GM23338 (cell line): ENCODE measurements around the gene RAD52. TPM values are rescaled to one million over a fixed set of nuclear protein-coding genes. Genes with fewer than 3 reads are reported as not detected.

Experiments used
- ATAC-seq: fragments of 200-7000 bp; cut with Tn5 transposase; 3 replicates; pipeline ENCODE4 v1.9.1; 2020
- DNase-seq: peaks from one replicate; pipeline ENCODE4 v3.0.0-alpha.2; 2015; ENCODE audit warnings: low spot score
- H2AFZ ChIP-seq: fragments of 200-600 bp; sonication (generic); 2 replicates; pipeline ENCODE4 v1.8.0; 2016; ENCODE audit warnings: antibody characterized with exemption, mild to moderate bottlenecking, moderate library complexity
- H3F3A ChIP-seq: fragments of 200-600 bp; sonication (generic); replicated peaks from 2 replicates; pipeline ENCODE4 v1.8.0; 2017; ENCODE audit warnings: antibody characterized with exemption, mixed run types, low read depth
- H3K27ac ChIP-seq: fragments of 200-600 bp; sonication (generic); 2 replicates; pipeline ENCODE4 v1.6.1; 2016; ENCODE audit warnings: low read depth
- H3K27me3 ChIP-seq: fragments of 200-600 bp; sonication (generic); 2 replicates; pipeline ENCODE4 v1.8.0; 2016; ENCODE audit warnings: mild to moderate bottlenecking, mixed run types, moderate library complexity; ENCODE audit not compliant: insufficient read depth
- H3K36me3 ChIP-seq: fragments of 200-600 bp; sonication (generic); 2 replicates; pipeline ENCODE4 v1.8.0; 2016; ENCODE audit warnings: mild to moderate bottlenecking; ENCODE audit not compliant: insufficient read depth
- H3K4me1 ChIP-seq: fragments of 200-600 bp; sonication (generic); 2 replicates; pipeline ENCODE4 v1.8.0; 2016; ENCODE audit warnings: mild to moderate bottlenecking, moderate library complexity; ENCODE audit not compliant: insufficient read depth
- H3K4me2 ChIP-seq: fragments of 200-600 bp; sonication (generic); 2 replicates; pipeline ENCODE4 v1.7.1; 2017; ENCODE audit warnings: mixed run types
- H3K4me3 ChIP-seq: fragments of 200-600 bp; sonication (generic); 2 replicates; pipeline ENCODE4 v1.6.1; 2016; ENCODE audit warnings: mixed run types
- H3K79me2 ChIP-seq: fragments of 200-600 bp; sonication (generic); replicated peaks from 2 replicates; pipeline ENCODE4 v1.8.0; 2017; ENCODE audit warnings: mild to moderate bottlenecking; ENCODE audit not compliant: insufficient read depth
- H3K9me2 ChIP-seq: fragments of 200-600 bp; sonication (generic); 2 replicates; pipeline ENCODE4 v1.8.0; 2017; ENCODE audit not compliant: insufficient read depth
- H4K20me1 ChIP-seq: fragments of 200-600 bp; sonication (generic); replicated peaks from 2 replicates; pipeline ENCODE4 v1.8.0; 2017; ENCODE audit warnings: mild to moderate bottlenecking; ENCODE audit not compliant: insufficient read depth
- H3K27ac Mint-ChIP-seq: 2 replicates; pipeline ENCODE4 v1.8.0; 2020; ENCODE audit warnings: inconsistent platforms, mild to moderate bottlenecking, moderate library complexity, mixed read lengths
- H3K27me3 Mint-ChIP-seq: 3 replicates; pipeline ENCODE4 v1.8.0; 2022; ENCODE audit warnings: low read depth, mild to moderate bottlenecking, moderate library complexity, mixed read lengths, inconsistent platforms; ENCODE audit not compliant: insufficient read depth, poor library complexity
- H3K36me3 Mint-ChIP-seq: 3 replicates; pipeline ENCODE4 v1.8.0; 2021; ENCODE audit warnings: low read depth, mild to moderate bottlenecking, inconsistent platforms, moderate library complexity, mixed read lengths
- H3K4me1 Mint-ChIP-seq: 3 replicates; pipeline ENCODE4 v1.8.0; 2020; ENCODE audit warnings: mild to moderate bottlenecking, inconsistent platforms, mixed read lengths
- H3K4me3 Mint-ChIP-seq: 3 replicates; pipeline ENCODE4 v1.8.0; 2021; ENCODE audit warnings: moderate library complexity, mild to moderate bottlenecking, inconsistent platforms, mixed read lengths
- H3K9me3 Mint-ChIP-seq: 3 replicates; pipeline ENCODE4 v1.8.0; 2020; ENCODE audit warnings: moderate library complexity, mild to moderate bottlenecking, inconsistent platforms, mixed read lengths
- CREB1 ChIP-seq: fragments of 250-450 bp; sonication (Bioruptor Pico); IDR thresholded peaks from 2 replicates; pipeline ENCODE4 v1.5.0; 2020; ENCODE audit warnings: low read depth, mild to moderate bottlenecking, moderate library complexity
- EZH2 ChIP-seq: fragments of 200-600 bp; sonication (generic); IDR thresholded peaks from one replicate; pipeline ENCODE4 v1.8.0; 2017; ENCODE audit warnings: antibody characterized with exemption, mild to moderate bottlenecking, low read depth; ENCODE audit not compliant: unreplicated experiment
- EZH2phosphoT487 ChIP-seq: fragments of 200-600 bp; sonication (generic); IDR thresholded peaks from one replicate; pipeline ENCODE4 v1.8.1; 2018; ENCODE audit warnings: antibody characterized with exemption; ENCODE audit not compliant: unreplicated experiment
- JUNB ChIP-seq: IDR thresholded peaks from one replicate; pipeline ENCODE4 v1.6.1; 2016; ENCODE audit warnings: antibody characterized with exemption; ENCODE audit not compliant: unreplicated experiment
- NANOG ChIP-seq: IDR thresholded peaks from 2 replicates; pipeline ENCODE4 v1.6.1; 2016; ENCODE audit warnings: antibody characterized with exemption, borderline replicate concordance
- POLR2AphosphoS5 ChIP-seq: IDR thresholded peaks from 2 replicates; pipeline ENCODE4 v1.6.1; 2016; ENCODE audit warnings: antibody characterized with exemption, low read depth
- STAT1 ChIP-seq: IDR thresholded peaks from one replicate; pipeline ENCODE4 v1.6.1; 2016; ENCODE audit warnings: antibody characterized with exemption; ENCODE audit not compliant: unreplicated experiment
- ZNF114 ChIP-seq: fragments of 250-450 bp; sonication (Bioruptor Pico); IDR thresholded peaks from 2 replicates; pipeline ENCODE4 v1.5.0; 2020; ENCODE audit warnings: mild to moderate bottlenecking, moderate library complexity
- ZNF331 ChIP-seq: fragments of 250-450 bp; sonication (Bioruptor Pico); IDR thresholded peaks from 2 replicates; pipeline ENCODE4 v1.5.0; 2020; ENCODE audit warnings: low read depth, mild to moderate bottlenecking, moderate library complexity
- polyA plus RNA-seq: library from polyadenylated mRNA; unstranded; fragments of >200 nt; fragmentation: Nextera tagmentation; extraction: Ambion mirVana; gene quantifications from 2 replicates; pipeline ENCODE4 v1.2.1, GENCODE V29; 2016
- total RNA-seq: library from RNA; depleted of rRNA; stranded (reverse); fragments of >200 nt; shearing (Covaris generic); gene quantifications from 2 replicates; pipeline ENCODE4 v1.2.3, GENCODE V29; 2014
- TF ChIP-seq, protein P1 (sequence below): IDR thresholded peaks from 2 replicates; pipeline ENCODE4 v1.6.1; 2016; ENCODE audit warnings: antibody characterized with exemption
- TF ChIP-seq, protein P2 (sequence below), 2 experiments: fragments of 200-600 bp in 1 of 2; sonication (generic) in 1 of 2; conservative IDR thresholded peaks; 2 replicates each; pipeline versions ENCODE4 v1.5.1 to v1.6.1; 2016 to 2017; ENCODE audit warnings: antibody characterized with exemption in 2 of 2, low read depth in 2 of 2, mild to moderate bottlenecking in 2 of 2, moderate library complexity in 1 of 2
- TF ChIP-seq, protein P3 (sequence below): fragments of 250-450 bp; sonication (Bioruptor Pico); IDR thresholded peaks from 2 replicates; pipeline ENCODE4 v1.5.0; 2020; ENCODE audit warnings: mild to moderate bottlenecking, moderate library complexity
- TF ChIP-seq, protein P4 (sequence below): IDR thresholded peaks from one replicate; pipeline ENCODE4 v1.6.1; 2018; ENCODE audit warnings: antibody characterized with exemption; ENCODE audit not compliant: unreplicated experiment

Gene RAD52
- total and polyA plus RNA-seq, 2 experiments from 2014 or later: 10.9 to 21.3 TPM

DNA sequence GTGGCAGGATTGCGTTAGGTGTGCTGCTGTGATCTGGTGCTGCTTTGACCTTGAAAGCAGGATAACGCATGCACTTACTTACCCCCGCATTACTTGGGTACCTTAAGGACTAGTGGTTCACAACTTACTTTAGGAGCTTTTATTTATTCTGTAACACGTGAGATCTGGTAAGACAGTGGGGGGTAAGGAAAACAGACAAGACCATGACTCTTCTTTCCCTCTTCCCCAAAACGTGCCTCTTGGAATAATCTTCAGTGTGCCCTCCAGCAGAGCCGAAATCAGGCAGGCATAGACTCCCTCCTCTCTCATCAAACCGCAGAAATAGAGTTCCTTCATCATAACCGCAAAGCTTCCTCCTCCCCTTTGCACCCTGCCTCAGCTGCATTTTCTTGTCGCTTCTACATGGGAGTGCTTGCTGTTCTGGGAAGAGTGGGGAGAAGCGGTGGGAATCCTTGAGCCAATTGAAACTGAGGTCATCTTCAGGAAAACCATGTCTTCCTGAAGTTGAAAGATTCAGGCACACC, 43.4 kb downstream of the RAD52 start:
- H4K20me1 ChIP-seq: peaks cover 16% of the 10 kb centered on the region
- Mint-ChIP-seq H3K4me3 (no peak overlapping the region), H3K36me3 (peaks cover 62% of the 10 kb centered on the region), H3K27ac (peak overlapping the region; percentile 11; the same call in 1 of the 2 replicates), H3K9me3 (no peaks in the 10 kb centered on the region), H3K4me1 (peaks cover 11% of the 10 kb centered on the region; the same call in 2 of the 3 replicates), H3K27me3 (peaks cover 4% of the 10 kb centered on the region)
- ATAC-seq (no peak), DNase-seq (no peak)
- H3K4me2 ChIP-seq: no peak overlapping the region
- H3F3A ChIP-seq: 0 out of 2 replicates have a peak, but pooled peaks cover 9% of the 10 kb centered on the region
- no peak overlapping the region for H2AFZ ChIP-seq
- no peaks in the 10 kb centered on the region for H3K79me2 ChIP-seq
- TF ChIP-seq, protein P1, sequence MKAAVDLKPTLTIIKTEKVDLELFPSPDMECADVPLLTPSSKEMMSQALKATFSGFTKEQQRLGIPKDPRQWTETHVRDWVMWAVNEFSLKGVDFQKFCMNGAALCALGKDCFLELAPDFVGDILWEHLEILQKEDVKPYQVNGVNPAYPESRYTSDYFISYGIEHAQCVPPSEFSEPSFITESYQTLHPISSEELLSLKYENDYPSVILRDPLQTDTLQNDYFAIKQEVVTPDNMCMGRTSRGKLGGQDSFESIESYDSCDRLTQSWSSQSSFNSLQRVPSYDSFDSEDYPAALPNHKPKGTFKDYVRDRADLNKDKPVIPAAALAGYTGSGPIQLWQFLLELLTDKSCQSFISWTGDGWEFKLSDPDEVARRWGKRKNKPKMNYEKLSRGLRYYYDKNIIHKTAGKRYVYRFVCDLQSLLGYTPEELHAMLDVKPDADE: no peak
- no peak for TF ChIP-seq POLR2AphosphoS5
- no peak for TF ChIP-seq EZH2
- TF ChIP-seq, protein P2, sequence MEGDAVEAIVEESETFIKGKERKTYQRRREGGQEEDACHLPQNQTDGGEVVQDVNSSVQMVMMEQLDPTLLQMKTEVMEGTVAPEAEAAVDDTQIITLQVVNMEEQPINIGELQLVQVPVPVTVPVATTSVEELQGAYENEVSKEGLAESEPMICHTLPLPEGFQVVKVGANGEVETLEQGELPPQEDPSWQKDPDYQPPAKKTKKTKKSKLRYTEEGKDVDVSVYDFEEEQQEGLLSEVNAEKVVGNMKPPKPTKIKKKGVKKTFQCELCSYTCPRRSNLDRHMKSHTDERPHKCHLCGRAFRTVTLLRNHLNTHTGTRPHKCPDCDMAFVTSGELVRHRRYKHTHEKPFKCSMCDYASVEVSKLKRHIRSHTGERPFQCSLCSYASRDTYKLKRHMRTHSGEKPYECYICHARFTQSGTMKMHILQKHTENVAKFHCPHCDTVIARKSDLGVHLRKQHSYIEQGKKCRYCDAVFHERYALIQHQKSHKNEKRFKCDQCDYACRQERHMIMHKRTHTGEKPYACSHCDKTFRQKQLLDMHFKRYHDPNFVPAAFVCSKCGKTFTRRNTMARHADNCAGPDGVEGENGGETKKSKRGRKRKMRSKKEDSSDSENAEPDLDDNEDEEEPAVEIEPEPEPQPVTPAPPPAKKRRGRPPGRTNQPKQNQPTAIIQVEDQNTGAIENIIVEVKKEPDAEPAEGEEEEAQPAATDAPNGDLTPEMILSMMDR (conservative IDR thresholded peaks at IDR 0.05; ENCODE audit: low read depth in 2 of 2): no peak
- TF ChIP-seq NANOG: no peak
- TF ChIP-seq ZNF331 (CRISPR knock-in tag): no peak
- no peak for TF ChIP-seq ZNF114 (CRISPR knock-in tag)
- no peak for TF ChIP-seq CREB1
- TF ChIP-seq JUNB: no peak
- TF ChIP-seq, protein P3, sequence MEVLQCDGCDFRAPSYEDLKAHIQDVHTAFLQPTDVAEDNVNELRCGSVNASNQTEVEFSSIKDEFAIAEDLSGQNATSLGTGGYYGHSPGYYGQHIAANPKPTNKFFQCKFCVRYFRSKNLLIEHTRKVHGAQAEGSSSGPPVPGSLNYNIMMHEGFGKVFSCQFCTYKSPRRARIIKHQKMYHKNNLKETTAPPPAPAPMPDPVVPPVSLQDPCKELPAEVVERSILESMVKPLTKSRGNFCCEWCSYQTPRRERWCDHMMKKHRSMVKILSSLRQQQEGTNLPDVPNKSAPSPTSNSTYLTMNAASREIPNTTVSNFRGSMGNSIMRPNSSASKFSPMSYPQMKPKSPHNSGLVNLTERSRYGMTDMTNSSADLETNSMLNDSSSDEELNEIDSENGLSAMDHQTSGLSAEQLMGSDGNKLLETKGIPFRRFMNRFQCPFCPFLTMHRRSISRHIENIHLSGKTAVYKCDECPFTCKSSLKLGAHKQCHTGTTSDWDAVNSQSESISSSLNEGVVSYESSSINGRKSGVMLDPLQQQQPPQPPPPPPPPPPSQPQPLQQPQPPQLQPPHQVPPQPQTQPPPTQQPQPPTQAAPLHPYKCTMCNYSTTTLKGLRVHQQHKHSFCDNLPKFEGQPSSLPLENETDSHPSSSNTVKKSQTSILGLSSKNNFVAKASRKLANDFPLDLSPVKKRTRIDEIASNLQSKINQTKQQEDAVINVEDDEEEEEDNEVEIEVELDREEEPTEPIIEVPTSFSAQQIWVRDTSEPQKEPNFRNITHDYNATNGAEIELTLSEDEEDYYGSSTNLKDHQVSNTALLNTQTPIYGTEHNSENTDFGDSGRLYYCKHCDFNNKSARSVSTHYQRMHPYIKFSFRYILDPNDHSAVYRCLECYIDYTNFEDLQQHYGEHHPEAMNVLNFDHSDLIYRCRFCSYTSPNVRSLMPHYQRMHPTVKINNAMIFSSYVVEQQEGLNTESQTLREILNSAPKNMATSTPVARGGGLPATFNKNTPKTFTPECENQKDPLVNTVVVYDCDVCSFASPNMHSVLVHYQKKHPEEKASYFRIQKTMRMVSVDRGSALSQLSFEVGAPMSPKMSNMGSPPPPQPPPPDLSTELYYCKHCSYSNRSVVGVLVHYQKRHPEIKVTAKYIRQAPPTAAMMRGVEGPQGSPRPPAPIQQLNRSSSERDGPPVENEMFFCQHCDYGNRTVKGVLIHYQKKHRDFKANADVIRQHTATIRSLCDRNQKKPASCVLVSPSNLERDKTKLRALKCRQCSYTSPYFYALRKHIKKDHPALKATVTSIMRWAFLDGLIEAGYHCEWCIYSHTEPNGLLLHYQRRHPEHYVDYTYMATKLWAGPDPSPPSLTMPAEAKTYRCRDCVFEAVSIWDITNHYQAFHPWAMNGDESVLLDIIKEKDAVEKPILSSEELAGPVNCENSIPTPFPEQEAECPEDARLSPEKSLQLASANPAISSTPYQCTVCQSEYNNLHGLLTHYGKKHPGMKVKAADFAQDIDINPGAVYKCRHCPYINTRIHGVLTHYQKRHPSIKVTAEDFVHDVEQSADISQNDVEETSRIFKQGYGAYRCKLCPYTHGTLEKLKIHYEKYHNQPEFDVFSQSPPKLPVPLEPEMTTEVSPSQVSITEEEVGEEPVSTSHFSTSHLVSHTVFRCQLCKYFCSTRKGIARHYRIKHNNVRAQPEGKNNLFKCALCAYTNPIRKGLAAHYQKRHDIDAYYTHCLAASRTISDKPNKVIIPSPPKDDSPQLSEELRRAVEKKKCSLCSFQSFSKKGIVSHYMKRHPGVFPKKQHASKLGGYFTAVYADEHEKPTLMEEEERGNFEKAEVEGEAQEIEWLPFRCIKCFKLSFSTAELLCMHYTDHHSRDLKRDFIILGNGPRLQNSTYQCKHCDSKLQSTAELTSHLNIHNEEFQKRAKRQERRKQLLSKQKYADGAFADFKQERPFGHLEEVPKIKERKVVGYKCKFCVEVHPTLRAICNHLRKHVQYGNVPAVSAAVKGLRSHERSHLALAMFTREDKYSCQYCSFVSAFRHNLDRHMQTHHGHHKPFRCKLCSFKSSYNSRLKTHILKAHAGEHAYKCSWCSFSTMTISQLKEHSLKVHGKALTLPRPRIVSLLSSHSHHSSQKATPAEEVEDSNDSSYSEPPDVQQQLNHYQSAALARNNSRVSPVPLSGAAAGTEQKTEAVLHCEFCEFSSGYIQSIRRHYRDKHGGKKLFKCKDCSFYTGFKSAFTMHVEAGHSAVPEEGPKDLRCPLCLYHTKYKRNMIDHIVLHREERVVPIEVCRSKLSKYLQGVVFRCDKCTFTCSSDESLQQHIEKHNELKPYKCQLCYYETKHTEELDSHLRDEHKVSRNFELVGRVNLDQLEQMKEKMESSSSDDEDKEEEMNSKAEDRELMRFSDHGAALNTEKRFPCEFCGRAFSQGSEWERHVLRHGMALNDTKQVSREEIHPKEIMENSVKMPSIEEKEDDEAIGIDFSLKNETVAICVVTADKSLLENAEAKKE: no peak
- TF ChIP-seq EZH2phosphoT487: no peak
- TF ChIP-seq, protein P4, sequence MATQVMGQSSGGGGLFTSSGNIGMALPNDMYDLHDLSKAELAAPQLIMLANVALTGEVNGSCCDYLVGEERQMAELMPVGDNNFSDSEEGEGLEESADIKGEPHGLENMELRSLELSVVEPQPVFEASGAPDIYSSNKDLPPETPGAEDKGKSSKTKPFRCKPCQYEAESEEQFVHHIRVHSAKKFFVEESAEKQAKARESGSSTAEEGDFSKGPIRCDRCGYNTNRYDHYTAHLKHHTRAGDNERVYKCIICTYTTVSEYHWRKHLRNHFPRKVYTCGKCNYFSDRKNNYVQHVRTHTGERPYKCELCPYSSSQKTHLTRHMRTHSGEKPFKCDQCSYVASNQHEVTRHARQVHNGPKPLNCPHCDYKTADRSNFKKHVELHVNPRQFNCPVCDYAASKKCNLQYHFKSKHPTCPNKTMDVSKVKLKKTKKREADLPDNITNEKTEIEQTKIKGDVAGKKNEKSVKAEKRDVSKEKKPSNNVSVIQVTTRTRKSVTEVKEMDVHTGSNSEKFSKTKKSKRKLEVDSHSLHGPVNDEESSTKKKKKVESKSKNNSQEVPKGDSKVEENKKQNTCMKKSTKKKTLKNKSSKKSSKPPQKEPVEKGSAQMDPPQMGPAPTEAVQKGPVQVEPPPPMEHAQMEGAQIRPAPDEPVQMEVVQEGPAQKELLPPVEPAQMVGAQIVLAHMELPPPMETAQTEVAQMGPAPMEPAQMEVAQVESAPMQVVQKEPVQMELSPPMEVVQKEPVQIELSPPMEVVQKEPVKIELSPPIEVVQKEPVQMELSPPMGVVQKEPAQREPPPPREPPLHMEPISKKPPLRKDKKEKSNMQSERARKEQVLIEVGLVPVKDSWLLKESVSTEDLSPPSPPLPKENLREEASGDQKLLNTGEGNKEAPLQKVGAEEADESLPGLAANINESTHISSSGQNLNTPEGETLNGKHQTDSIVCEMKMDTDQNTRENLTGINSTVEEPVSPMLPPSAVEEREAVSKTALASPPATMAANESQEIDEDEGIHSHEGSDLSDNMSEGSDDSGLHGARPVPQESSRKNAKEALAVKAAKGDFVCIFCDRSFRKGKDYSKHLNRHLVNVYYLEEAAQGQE: no peak
- TF ChIP-seq STAT1: no peak
- H3K36me3 ChIP-seq: peaks cover 27% of the 10 kb centered on the region
- no peaks in the 10 kb centered on the region for H3K27me3 ChIP-seq
- H3K27ac ChIP-seq: no peak overlapping the region
- H3K4me1 ChIP-seq: no peaks in the 10 kb centered on the region
- no peak overlapping the region for H3K4me3 ChIP-seq
- H3K9me2 ChIP-seq: no peaks in the 10 kb centered on the region
